ENCODE measurements around the gene CDKN1C.

GRCh38 chr11:2867142-2867541 lies 18.4 kb downstream of the CDKN1C start:
- TF ChIP-seq EZH2phosphoT487 (IDR thresholded peaks at IDR 0.05; ENCODE audit: low read depth, severe bottlenecking, unreplicated experiment) (no peak), CTCF (IDR thresholded peaks at IDR 0.05; ENCODE audit: poor library complexity) (no peak), EZH2 (IDR thresholded peaks at IDR 0.05; ENCODE audit: borderline replicate concordance) (no peak)

Measured in hepatocyte (in vitro differentiated cells).